Astrocyte (in vitro differentiated cells and primary cell): ENCODE data around the gene EPHA2. TPM values are rescaled to one million over a fixed set of nuclear protein-coding genes. Genes with fewer than 3 reads are reported as not detected.

Source experiments
- DNase-seq: peaks from one replicate; pipeline ENCODE4 v3.0.0-alpha.2; 2010; ENCODE audit warnings: low read depth
- FAIRE-seq: peaks from 2 replicates; lab custom pipeline; 2011; peaks lifted over from hg19 to GRCh38; lab: Jason Lieb, UNC
- H2AFZ ChIP-seq: 2 replicates; pipeline ENCODE4 v1.6.0; 2012; ENCODE audit warnings: low read depth, low read length, inconsistent platforms
- H3K27ac ChIP-seq: 2 replicates; pipeline ENCODE4 v1.5.1; 2011; ENCODE audit warnings: low read depth, low read length, inconsistent platforms
- H3K27me3 ChIP-seq: 2 replicates; pipeline ENCODE4 v1.6.0; 2011; ENCODE audit warnings: low read length, inconsistent platforms; ENCODE audit not compliant: insufficient read depth
- H3K36me3 ChIP-seq: 2 replicates; pipeline ENCODE4 v1.5.1; 2011; ENCODE audit warnings: low read length, inconsistent platforms; ENCODE audit not compliant: insufficient read depth
- H3K4me1 ChIP-seq: 2 replicates; pipeline ENCODE4 v1.5.1; 2011; ENCODE audit warnings: low read length, inconsistent platforms; ENCODE audit not compliant: insufficient read depth
- H3K4me2 ChIP-seq: 2 replicates; pipeline ENCODE4 v1.6.0; 2012; ENCODE audit warnings: low read length, inconsistent platforms
- H3K4me3 ChIP-seq: 2 replicates; pipeline ENCODE4 v1.5.1; 2011; ENCODE audit warnings: low read depth, mild to moderate bottlenecking, low read length, inconsistent platforms; ENCODE audit not compliant: insufficient read depth
- H3K79me2 ChIP-seq: 2 replicates; pipeline ENCODE4 v1.6.0; 2012; ENCODE audit warnings: mild to moderate bottlenecking, low read length, inconsistent platforms; ENCODE audit not compliant: insufficient read depth
- H3K9ac ChIP-seq: 2 replicates; pipeline ENCODE4 v1.6.0; 2012; ENCODE audit warnings: mild to moderate bottlenecking, low read length, inconsistent platforms
- H3K9me3 ChIP-seq: 2 replicates; pipeline ENCODE4 v1.5.1; 2012; ENCODE audit warnings: low read depth, mild to moderate bottlenecking, low read length, inconsistent platforms; ENCODE audit not compliant: insufficient read depth
- H4K20me1 ChIP-seq: 2 replicates; pipeline ENCODE4 v1.6.0; 2012; ENCODE audit warnings: low read length, inconsistent platforms; ENCODE audit not compliant: insufficient read depth
- H3K27ac Mint-ChIP-seq: one replicate; pipeline ENCODE4 v1.8.0; 2021; ENCODE audit warnings: mild to moderate bottlenecking, mixed read lengths; ENCODE audit not compliant: unreplicated experiment
- H3K27me3 Mint-ChIP-seq: one replicate; pipeline ENCODE4 v1.8.0; 2021; ENCODE audit warnings: low read depth, mixed read lengths; ENCODE audit not compliant: unreplicated experiment
- H3K36me3 Mint-ChIP-seq: one replicate; pipeline ENCODE4 v1.8.0; 2021; ENCODE audit warnings: low read depth, mixed read lengths; ENCODE audit not compliant: unreplicated experiment
- H3K4me1 Mint-ChIP-seq: one replicate; pipeline ENCODE4 v1.8.0; 2021; ENCODE audit warnings: low read depth, mixed read lengths; ENCODE audit not compliant: unreplicated experiment
- H3K4me3 Mint-ChIP-seq: one replicate; pipeline ENCODE4 v1.8.0; 2021; ENCODE audit warnings: mild to moderate bottlenecking, moderate library complexity, mixed read lengths; ENCODE audit not compliant: unreplicated experiment
- H3K9me3 Mint-ChIP-seq: one replicate; pipeline ENCODE4 v1.8.0; 2021; ENCODE audit warnings: mild to moderate bottlenecking, mixed read lengths; ENCODE audit not compliant: unreplicated experiment
- EZH2 ChIP-seq: IDR thresholded peaks from 2 replicates; pipeline ENCODE4 v1.6.1; 2012; ENCODE audit warnings: mild to moderate bottlenecking, low read length, inconsistent platforms; ENCODE audit not compliant: insufficient read depth
- total RNA-seq: library from RNA; stranded (reverse); gene quantifications from 2 replicates; pipeline ENCODE4 v1.2.1, GENCODE V29; 2021
- TF ChIP-seq, protein P1 (sequence below): IDR thresholded peaks from 2 replicates; pipeline ENCODE4 v1.5.1; 2011; ENCODE audit warnings: low read depth, mild to moderate bottlenecking, inconsistent platforms, low read length, moderate library complexity; ENCODE audit not compliant: insufficient read depth

Gene EPHA2
- total RNA-seq, 1 donor from 2014 or later, result 140 TPM

- no peak for TF ChIP-seq EZH2
- TF ChIP-seq, protein P1, sequence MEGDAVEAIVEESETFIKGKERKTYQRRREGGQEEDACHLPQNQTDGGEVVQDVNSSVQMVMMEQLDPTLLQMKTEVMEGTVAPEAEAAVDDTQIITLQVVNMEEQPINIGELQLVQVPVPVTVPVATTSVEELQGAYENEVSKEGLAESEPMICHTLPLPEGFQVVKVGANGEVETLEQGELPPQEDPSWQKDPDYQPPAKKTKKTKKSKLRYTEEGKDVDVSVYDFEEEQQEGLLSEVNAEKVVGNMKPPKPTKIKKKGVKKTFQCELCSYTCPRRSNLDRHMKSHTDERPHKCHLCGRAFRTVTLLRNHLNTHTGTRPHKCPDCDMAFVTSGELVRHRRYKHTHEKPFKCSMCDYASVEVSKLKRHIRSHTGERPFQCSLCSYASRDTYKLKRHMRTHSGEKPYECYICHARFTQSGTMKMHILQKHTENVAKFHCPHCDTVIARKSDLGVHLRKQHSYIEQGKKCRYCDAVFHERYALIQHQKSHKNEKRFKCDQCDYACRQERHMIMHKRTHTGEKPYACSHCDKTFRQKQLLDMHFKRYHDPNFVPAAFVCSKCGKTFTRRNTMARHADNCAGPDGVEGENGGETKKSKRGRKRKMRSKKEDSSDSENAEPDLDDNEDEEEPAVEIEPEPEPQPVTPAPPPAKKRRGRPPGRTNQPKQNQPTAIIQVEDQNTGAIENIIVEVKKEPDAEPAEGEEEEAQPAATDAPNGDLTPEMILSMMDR, result no peak
- no peaks in the 10 kb centered on the region for H3K27me3 Mint-ChIP-seq
- no peaks in the 10 kb centered on the region for H3K9me3 ChIP-seq
- DNase-seq, result no peak
- peaks cover 32% of the 10 kb centered on the region for H3K4me1 ChIP-seq
- H3K27me3 ChIP-seq, result no peaks in the 10 kb centered on the region
- FAIRE-seq, result no peak
- no peaks in the 10 kb centered on the region for H3K79me2 ChIP-seq
- no peak overlapping the region for H3K4me3 ChIP-seq
- no peak overlapping the region for H2AFZ ChIP-seq
- H3K4me2 ChIP-seq, result no peak overlapping the region
- no peaks in the 10 kb centered on the region for H4K20me1 ChIP-seq
- no peak overlapping the region for H3K27ac Mint-ChIP-seq
- H3K27ac ChIP-seq, result no peak overlapping the region
- H3K36me3 ChIP-seq, result no peaks in the 10 kb centered on the region
- peak overlapping the region; percentile 11 for H3K4me3 Mint-ChIP-seq
- H3K9ac ChIP-seq, result no peak overlapping the region
- peaks cover 25% of the 10 kb centered on the region for H3K4me1 Mint-ChIP-seq
- H3K9me3 Mint-ChIP-seq, result no peaks in the 10 kb centered on the region
- H3K36me3 Mint-ChIP-seq, result no peaks in the 10 kb centered on the region
Observed at GRCh38 chr1:16183765-16184556, 28.1 kb upstream of the EPHA2 start.

- no peak overlapping the region for H3K27ac ChIP-seq
Observed at GRCh38 chr1:16183179-16183578, 27.3 kb upstream of the EPHA2 start.

More at GRCh38 chr1:16183179-16183578, 27.3 kb upstream of the EPHA2 start:
- Histone ChIP-seq H3K79me2 (no peaks in the 10 kb centered on the region), H3K9me3 (no peaks in the 10 kb centered on the region), H3K27me3 (no peaks in the 10 kb centered on the region), H4K20me1 (no peaks in the 10 kb centered on the region), H3K4me3 (no peak overlapping the region), H3K36me3 (no peaks in the 10 kb centered on the region), H3K9ac (no peak overlapping the region), H3K4me1 (peaks cover 37% of the 10 kb centered on the region), H3K4me2 (no peak overlapping the region), H2AFZ (no peak overlapping the region)
- H3K4me3 Mint-ChIP-seq, result no peak overlapping the region
- FAIRE-seq (no peak), DNase-seq (peak; percentile 92)
- peaks cover 31% of the 10 kb centered on the region for H3K4me1 Mint-ChIP-seq
- TF ChIP-seq, protein P1, result no peak
- no peak for TF ChIP-seq EZH2
- no peaks in the 10 kb centered on the region for H3K36me3 Mint-ChIP-seq
- no peaks in the 10 kb centered on the region for H3K9me3 Mint-ChIP-seq
- H3K27me3 Mint-ChIP-seq, result no peaks in the 10 kb centered on the region
- no peak overlapping the region for H3K27ac Mint-ChIP-seq
